Breast epithelium (tissue), 3 donors: ENCODE results near the gene TWIST1.

Source experiments
- CTCF ChIP-seq, 3 donors: fragments of 450-650 bp; IDR thresholded peaks; one replicate each; pipeline ENCODE4 v1.5.1; 2016 to 2017; ENCODE audit warnings: antibody characterized with exemption in 3 of 3, mild to moderate bottlenecking in 3 of 3, moderate library complexity in 3 of 3
- POLR2AphosphoS5 ChIP-seq, 3 donors: sonication (generic); formaldehyde crosslinking; IDR thresholded peaks; one replicate each; pipeline ENCODE4 v1.6.1; 2017; ENCODE audit warnings: antibody characterized with exemption in 3 of 3

- no peak for TF ChIP-seq CTCF (IDR thresholded peaks at IDR 0.05)
- no peak for TF ChIP-seq POLR2AphosphoS5 (IDR thresholded peaks at IDR 0.05)
These were observed 1.4 kb upstream of the TWIST1 start for GRCh38 chr7:19118636-19119371.
